Endothelial cell of umbilical vein (primary cell): ENCODE data around the gene PAX8. TPM values are rescaled to one million over a fixed set of nuclear protein-coding genes. Genes with fewer than 3 reads are reported as not detected.

Experiments used
- BruUV-seq: library from RNA; stranded (reverse); fragments of 400-500 nt; replicated peaks from 2 replicates; lab custom pipeline; 2021; lab: Mats Ljungman, UMichigan
- CTCF ChIA-PET: fragments of 300-600, 350-600 bp; sonication (Branson Sonifier 250); formaldehyde crosslinking; loops from one replicate; lab custom pipeline; 2021; ENCODE audit warnings: antibody characterized with exemption, inconsistent platforms; lab: Charles Lee
- POLR2A ChIA-PET: fragments of 300-600, 350-600 bp; sonication (Branson Sonifier 250); formaldehyde crosslinking; loops from one replicate; lab custom pipeline; 2021; ENCODE audit warnings: antibody characterized with exemption, inconsistent platforms; lab: Charles Lee
- DNase-seq: peaks from one replicate; pipeline ENCODE4 v3.0.0-alpha.2; 2011; ENCODE audit warnings: low read depth, low spot score
- FAIRE-seq: peaks from 2 replicates; lab custom pipeline; 2011; peaks lifted over from hg19 to GRCh38; lab: Jason Lieb, UNC
- H2AFZ ChIP-seq: 2 replicates; pipeline ENCODE4 v1.6.0; 2012; ENCODE audit warnings: low read depth, low read length, control low read depth, inconsistent platforms
- H3K27ac ChIP-seq: 2 replicates; pipeline ENCODE4 v1.5.1; 2011; ENCODE audit warnings: low read depth, mild to moderate bottlenecking, control low read depth, low read length, moderate library complexity; ENCODE audit not compliant: insufficient read depth
- H3K27me3 ChIP-seq, 2 experiments: 2 replicates each; pipeline versions ENCODE4 v1.6.0 to v1.6.1; 2011; ENCODE audit warnings: low read length in 2 of 2, mixed read lengths in 1 of 2; ENCODE audit not compliant: control insufficient read depth in 2 of 2, insufficient read depth in 2 of 2
- H3K36me3 ChIP-seq, 2 experiments: 2 replicates in 1 of 2; 3 replicates in 1 of 2; pipeline ENCODE4 v1.5.1; 2011; ENCODE audit warnings: low read length in 2 of 2, mild to moderate bottlenecking in 1 of 2, moderate library complexity in 1 of 2; ENCODE audit not compliant: control insufficient read depth in 2 of 2, insufficient read depth in 2 of 2; ENCODE audit errors: extremely low read depth in 1 of 2
- H3K4me1 ChIP-seq: 3 replicates; pipeline ENCODE4 v1.5.1; 2011; ENCODE audit warnings: mild to moderate bottlenecking, low read length; ENCODE audit not compliant: control insufficient read depth, insufficient read depth; ENCODE audit errors: extremely low read depth
- H3K4me2 ChIP-seq: 2 replicates; pipeline ENCODE4 v1.6.1; 2011; ENCODE audit warnings: low read length, control low read depth, mixed read lengths; ENCODE audit not compliant: insufficient read depth
- H3K4me3 ChIP-seq, 3 experiments: fragments of 200-600 bp in 1 of 3; sonication (generic), shearing (Covaris generic) in 1 of 3; replicated peaks in 1 of 3; 2 replicates each; pipeline ENCODE4 v1.5.1; 2011 to 2016; ENCODE audit warnings: control low read depth in 3 of 3, low read length in 3 of 3, mild to moderate bottlenecking in 2 of 3, inconsistent platforms in 1 of 3, low read depth in 1 of 3, moderate library complexity in 1 of 3; ENCODE audit not compliant: insufficient read depth in 1 of 3
- H3K79me2 ChIP-seq: 2 replicates; pipeline ENCODE4 v1.6.0; 2012; ENCODE audit warnings: low read length, inconsistent platforms; ENCODE audit not compliant: control insufficient read depth, insufficient read depth
- H3K9ac ChIP-seq: replicated peaks from 2 replicates; pipeline ENCODE3; 2011; ENCODE audit warnings: low read length, control low read depth; ENCODE audit not compliant: insufficient read depth; ENCODE audit errors: extremely low read depth
- H3K9me1 ChIP-seq: replicated peaks from 3 replicates; pipeline ENCODE4 v1.6.0; 2011; ENCODE audit warnings: mild to moderate bottlenecking, low read length; ENCODE audit not compliant: control insufficient read depth, insufficient read depth; ENCODE audit errors: extremely low read depth
- H3K9me3 ChIP-seq: replicated peaks from 2 replicates; pipeline ENCODE4 v1.5.1; 2012; ENCODE audit warnings: low read length, inconsistent platforms; ENCODE audit not compliant: control insufficient read depth, insufficient read depth
- H4K20me1 ChIP-seq: replicated peaks from 2 replicates; pipeline ENCODE3; 2011; ENCODE audit warnings: mild to moderate bottlenecking, low read length; ENCODE audit not compliant: control insufficient read depth, insufficient read depth; ENCODE audit errors: extremely low read depth
- CTCF ChIP-seq, 2 donors: IDR thresholded peaks; 1 replicate in 1 of 2; 2 replicates in 1 of 2; pipeline ENCODE4 v1.5.1; 2011; ENCODE audit warnings: low read length in 2 of 2, mild to moderate bottlenecking in 2 of 2, moderate library complexity in 2 of 2, control low read depth in 1 of 2, inconsistent platforms in 1 of 2, low read depth in 1 of 2; ENCODE audit not compliant: insufficient read depth in 1 of 2; ENCODE audit errors: extremely low read depth in 1 of 2
- EZH2 ChIP-seq: IDR thresholded peaks from 2 replicates; pipeline ENCODE4 v1.6.1; 2012; ENCODE audit warnings: borderline replicate concordance, low read depth, mild to moderate bottlenecking, moderate library complexity, low read length, inconsistent platforms; ENCODE audit not compliant: severe bottlenecking
- FOS ChIP-seq: IDR thresholded peaks from 2 replicates; pipeline ENCODE4 v1.6.1; 2011; ENCODE audit warnings: mild to moderate bottlenecking, low read length, moderate library complexity, borderline replicate concordance; ENCODE audit not compliant: insufficient read depth
- GATA2 ChIP-seq: IDR thresholded peaks from 2 replicates; pipeline ENCODE4 v1.7.0; 2011; ENCODE audit warnings: low read depth, mild to moderate bottlenecking, moderate library complexity, mixed read lengths, low read length; ENCODE audit not compliant: insufficient read length, insufficient read depth
- JUN ChIP-seq: IDR thresholded peaks from 2 replicates; pipeline ENCODE4 v1.6.1; 2011; ENCODE audit warnings: borderline replicate concordance, low read depth; ENCODE audit not compliant: insufficient read length, insufficient read depth
- MYC ChIP-seq: IDR thresholded peaks from one replicate; pipeline ENCODE4 v1.6.1; 2011; ENCODE audit warnings: mild to moderate bottlenecking, low read depth, low read length
- POLR2A ChIP-seq: IDR thresholded peaks from 2 replicates; pipeline ENCODE4 v1.6.1; 2012; ENCODE audit warnings: low read depth, mild to moderate bottlenecking, control low read depth, low read length
- POLR2AphosphoS5 ChIP-seq: IDR thresholded peaks from 2 replicates; pipeline ENCODE4 v1.6.1; 2012; ENCODE audit warnings: low read depth, mild to moderate bottlenecking, control low read depth, low read length, moderate library complexity; ENCODE audit not compliant: insufficient read depth
- dilution Hi-C: fragments of 300-500 bp; cut with MboI; formaldehyde crosslinking; loops from one replicate; pipeline ENCODE4 v1.15.0; 2019; ENCODE audit warnings: low sequenced_read_pairs; ENCODE audit not compliant: extremely low pct_ligation_motif_present
- intact Hi-C: fragments of 100-400 bp; cut with micrococcal nuclease; formaldehyde crosslinking; loops from one replicate; pipeline ENCODE4 v1.10.0; 2022
- polyA plus RNA-seq, 4 experiments: library from polyadenylated mRNA; depleted of rRNA in 3 of 4; stranded (reverse) in 3 of 4; unstranded in 1 of 4; fragments of >200 nt; gene quantifications; 2 replicates each; pipeline versions ENCODE4 v1.2.1 to v1.2.3, GENCODE V29; 2011 to 2012; ENCODE audit warnings: missing spikeins in 1 of 4
- total RNA-seq: library from RNA; stranded (reverse); gene quantifications from 2 replicates; pipeline ENCODE4 v1.2.3, GENCODE V29; 2021
- TF ChIP-seq, protein P1 (sequence below): IDR thresholded peaks from 2 replicates; pipeline ENCODE4 v1.6.1; 2011; ENCODE audit not compliant: insufficient read depth, insufficient read length

PAX8 gene
- total and polyA plus RNA-seq, 2 donors (not counting 3 experiments of a cell fraction or from before 2014, with no cell fraction given) = 0.22 to 0.62 TPM

DNA sequence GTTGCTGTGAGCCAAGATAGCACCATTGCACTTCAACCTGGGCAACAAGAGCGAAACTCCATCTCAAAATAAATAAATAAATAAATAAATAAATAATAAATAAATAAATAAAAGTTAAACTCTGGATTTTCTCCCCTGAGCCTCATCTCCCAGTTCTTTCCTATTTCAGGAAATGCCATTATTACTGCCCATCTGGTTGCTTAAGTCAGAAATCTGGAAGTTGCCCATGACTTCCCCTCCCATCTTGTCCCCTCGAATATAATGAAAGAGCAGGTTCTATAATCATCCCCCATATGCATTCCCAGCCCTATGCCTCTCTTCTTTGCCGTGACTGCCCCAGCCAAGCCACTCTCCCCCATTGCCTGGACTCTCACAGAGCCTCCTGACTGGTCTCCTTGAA, 109.1 kb downstream of the PAX8 start:
- Histone ChIP-seq H3K9ac (no peak overlapping the region), H4K20me1 (no peaks in the 10 kb centered on the region), H3K27me3 (peaks cover 0 to 19% of the 10 kb centered on the region in 2 experiments), H3K4me2 (no peak overlapping the region), H3K4me1 (no peaks in the 10 kb centered on the region), H3K27ac (no peak overlapping the region), H3K4me3 (no peak overlapping the region), H3K36me3 (no peaks in the 10 kb centered on the region), H3K9me3 (no peaks in the 10 kb centered on the region), H2AFZ (no peak overlapping the region), H3K79me2 (no peaks in the 10 kb centered on the region), H3K9me1 (no peaks in the 10 kb centered on the region)
- CTCF ChIA-PET = interaction anchor here (1.2 kb wide), 1 partner anchor 9 kb away, joined by 4 read pairs; no protein-coding TSS in a partner anchor
- dilution Hi-C loops = no loop called here
- TF ChIP-seq FOS = no peak
- no peak for TF ChIP-seq POLR2AphosphoS5
- no peak for TF ChIP-seq CTCF (IDR thresholded peaks at IDR 0.05; ENCODE audit: extremely low read depth in 1 of 2, insufficient read depth in 1 of 2, low read depth in 1 of 2, low read length in 2 of 2)
- TF ChIP-seq, protein P1, sequence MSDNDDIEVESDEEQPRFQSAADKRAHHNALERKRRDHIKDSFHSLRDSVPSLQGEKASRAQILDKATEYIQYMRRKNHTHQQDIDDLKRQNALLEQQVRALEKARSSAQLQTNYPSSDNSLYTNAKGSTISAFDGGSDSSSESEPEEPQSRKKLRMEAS = no peak
- no peak for TF ChIP-seq EZH2
- TF ChIP-seq MYC = no peak
- no peak for TF ChIP-seq JUN
- no peak for TF ChIP-seq GATA2
- TF ChIP-seq POLR2A = no peak
- no TSS peak for BruUV-seq
- DNase-seq (no peak), FAIRE-seq (no peak)
- POLR2A ChIA-PET = no interaction called here
- intact Hi-C loops = no loop called here
